Sigmoid colon (tissue), 4 donors: ENCODE results near the gene TMEM132D.

Experiments
- EP300 ChIP-seq, 4 donors: sonication (generic); formaldehyde crosslinking; IDR thresholded peaks; one replicate each; pipeline ENCODE4 v1.6.1; 2017; ENCODE audit warnings: antibody characterized with exemption in 4 of 4
- POLR2AphosphoS5 ChIP-seq, 4 donors: sonication (generic); formaldehyde crosslinking; IDR thresholded peaks; one replicate each; pipeline ENCODE4 v1.6.1; 2017; ENCODE audit warnings: antibody characterized with exemption in 4 of 4
- TF ChIP-seq, protein P1 (sequence below), 4 experiments: fragments of 450-650 bp in 3 of 4; fragments of 200-600 bp in 1 of 4; IDR thresholded peaks; one replicate each; pipeline ENCODE4 v1.5.1; 2016 to 2019; ENCODE audit warnings: antibody characterized with exemption in 4 of 4, mild to moderate bottlenecking in 3 of 4, moderate library complexity in 2 of 4

DNA sequence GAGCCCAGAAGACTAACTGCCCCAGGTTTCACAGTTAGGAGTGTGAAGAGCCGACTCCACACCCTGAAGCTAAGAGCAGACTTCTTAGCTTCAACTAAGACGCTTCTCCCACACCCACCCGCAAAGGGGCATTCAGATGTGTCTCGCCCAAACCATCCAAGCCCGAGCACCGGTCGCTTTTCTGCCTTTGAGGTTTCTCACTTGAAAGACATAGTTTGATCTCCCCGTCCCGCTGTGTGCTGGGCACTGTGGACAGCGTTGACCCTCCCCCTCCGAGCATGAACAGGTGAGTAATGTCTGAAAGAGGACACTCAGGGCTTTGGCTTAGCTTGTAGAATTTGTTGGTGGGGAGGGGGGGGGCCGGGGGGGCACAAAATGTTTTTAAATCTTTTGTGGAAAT is 123.8 kb downstream of the TMEM132D start:
- TF ChIP-seq, protein P1, sequence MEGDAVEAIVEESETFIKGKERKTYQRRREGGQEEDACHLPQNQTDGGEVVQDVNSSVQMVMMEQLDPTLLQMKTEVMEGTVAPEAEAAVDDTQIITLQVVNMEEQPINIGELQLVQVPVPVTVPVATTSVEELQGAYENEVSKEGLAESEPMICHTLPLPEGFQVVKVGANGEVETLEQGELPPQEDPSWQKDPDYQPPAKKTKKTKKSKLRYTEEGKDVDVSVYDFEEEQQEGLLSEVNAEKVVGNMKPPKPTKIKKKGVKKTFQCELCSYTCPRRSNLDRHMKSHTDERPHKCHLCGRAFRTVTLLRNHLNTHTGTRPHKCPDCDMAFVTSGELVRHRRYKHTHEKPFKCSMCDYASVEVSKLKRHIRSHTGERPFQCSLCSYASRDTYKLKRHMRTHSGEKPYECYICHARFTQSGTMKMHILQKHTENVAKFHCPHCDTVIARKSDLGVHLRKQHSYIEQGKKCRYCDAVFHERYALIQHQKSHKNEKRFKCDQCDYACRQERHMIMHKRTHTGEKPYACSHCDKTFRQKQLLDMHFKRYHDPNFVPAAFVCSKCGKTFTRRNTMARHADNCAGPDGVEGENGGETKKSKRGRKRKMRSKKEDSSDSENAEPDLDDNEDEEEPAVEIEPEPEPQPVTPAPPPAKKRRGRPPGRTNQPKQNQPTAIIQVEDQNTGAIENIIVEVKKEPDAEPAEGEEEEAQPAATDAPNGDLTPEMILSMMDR (IDR thresholded peaks at IDR 0.05) = no peak
- no peak for TF ChIP-seq EP300 (IDR thresholded peaks at IDR 0.05)
- TF ChIP-seq POLR2AphosphoS5 (IDR thresholded peaks at IDR 0.05) = no peak
